HepG2 (cell line): ENCODE results near the gene PRSS50. TPM values are rescaled to one million over a fixed set of nuclear protein-coding genes. Genes with fewer than 3 reads are reported as not detected.

Experiments used
- ATAC-seq: fragments of 200-7000 bp; cut with Tn5 transposase; 3 replicates; pipeline ENCODE4 v1.9.1; 2020; ENCODE audit warnings: mild to moderate bottlenecking, moderate library complexity
- BruUV-seq: library from RNA; stranded (reverse); fragments of 400-500 nt; replicated peaks from 2 replicates; lab custom pipeline; 2021; lab: Mats Ljungman, UMichigan
- CTCF ChIA-PET: fragments of 300-600 bp; formaldehyde crosslinking; extraction: SDS; loops from one replicate; lab custom pipeline; 2021; ENCODE audit warnings: low total read pairs, inconsistent platforms, low intra/inter-chr PET ratio; lab: Yijun Ruan, JAX
- POLR2A ChIA-PET: fragments of 350-600 bp; sonication (Branson Sonifier 250); formaldehyde crosslinking; loops from one replicate; lab custom pipeline; 2020; ENCODE audit warnings: antibody characterized with exemption, inconsistent platforms; lab: Yijun Ruan, JAX
- DNase-seq: peaks from one replicate; pipeline ENCODE4 v3.0.0-alpha.2; 2015; ENCODE audit warnings: low spot score
- FAIRE-seq: peaks from 3 replicates; lab custom pipeline; 2011; peaks lifted over from hg19 to GRCh38; lab: Jason Lieb, UNC
- H2AFZ ChIP-seq: one replicate; pipeline ENCODE4 v1.6.1; 2011; ENCODE audit warnings: low read length, inconsistent platforms
- H3K27ac ChIP-seq: fragments of 300-600 bp; 3 replicates; pipeline ENCODE4 v1.8.0; 2011; ENCODE audit warnings: mixed run types, mild to moderate bottlenecking, mixed read lengths, low read length, inconsistent platforms; ENCODE audit not compliant: insufficient read depth; ENCODE audit errors: extremely low read length
- H3K27me3 ChIP-seq, 2 experiments: fragments of 200-600 bp in 1 of 2; 2 replicates in 1 of 2; 3 replicates in 1 of 2; pipeline versions ENCODE4 v1.6.0 to v1.8.0; 2011; ENCODE audit warnings: low read length in 2 of 2, mild to moderate bottlenecking in 2 of 2, moderate library complexity in 2 of 2, inconsistent platforms in 1 of 2; ENCODE audit not compliant: insufficient read depth in 2 of 2, control insufficient read depth in 1 of 2
- H3K36me3 ChIP-seq, 2 experiments: fragments of 200-600 bp in 1 of 2; replicated peaks in 1 of 2; 2 replicates in 1 of 2; 3 replicates in 1 of 2; pipeline versions ENCODE4 v1.5.1 to v1.8.0; 2011; ENCODE audit warnings: low read length in 2 of 2, inconsistent platforms in 1 of 2; ENCODE audit not compliant: insufficient read depth in 2 of 2, control insufficient read depth in 1 of 2
- H3K4me1 ChIP-seq: 2 replicates; pipeline ENCODE4 v1.5.1; 2012; ENCODE audit warnings: low read length, inconsistent platforms; ENCODE audit not compliant: insufficient read depth
- H3K4me2 ChIP-seq: 2 replicates; pipeline ENCODE4 v1.6.0; 2011; ENCODE audit warnings: low read depth, low read length, inconsistent platforms
- H3K4me3 ChIP-seq, 3 experiments: fragments of 200-600 bp in 1 of 3; sonication (generic), shearing (Covaris generic) in 1 of 3; replicated peaks in 1 of 3; 2 replicates each; pipeline ENCODE4 v1.5.1; 2011 to 2016; ENCODE audit warnings: low read length in 3 of 3, inconsistent platforms in 2 of 3, low read depth in 2 of 3, mild to moderate bottlenecking in 2 of 3, control low read depth in 1 of 3, mixed read lengths in 1 of 3; ENCODE audit not compliant: insufficient read depth in 1 of 3
- H3K79me2 ChIP-seq: one replicate; pipeline ENCODE4 v1.6.1; 2011; ENCODE audit warnings: low read length, inconsistent platforms; ENCODE audit not compliant: insufficient read depth
- H3K9ac ChIP-seq: 2 replicates; pipeline ENCODE4 v1.6.0; 2011; ENCODE audit warnings: mild to moderate bottlenecking, low read depth, low read length, inconsistent platforms; ENCODE audit not compliant: insufficient read depth
- H3K9me3 ChIP-seq: 2 replicates; pipeline ENCODE4 v1.5.1; 2012; ENCODE audit warnings: mild to moderate bottlenecking, low read length
- H4K20me1 ChIP-seq: 2 replicates; pipeline ENCODE4 v1.6.0; 2011; ENCODE audit warnings: inconsistent platforms, mild to moderate bottlenecking, low read length, moderate library complexity; ENCODE audit not compliant: insufficient read depth
- ZBTB39 ChIP-seq: sonication (generic); formaldehyde crosslinking; IDR thresholded peaks from 2 replicates; pipeline ENCODE4 v1.5.0; 2020; ENCODE audit warnings: missing genetic modification reagents
- ZBTB49 ChIP-seq: sonication (generic); formaldehyde crosslinking; IDR thresholded peaks from 2 replicates; pipeline ENCODE4 v1.4.0; 2020; ENCODE audit warnings: missing genetic modification reagents, borderline replicate concordance
- ZFP82 ChIP-seq: sonication (generic); formaldehyde crosslinking; IDR thresholded peaks from 2 replicates; pipeline ENCODE4 v1.5.1; 2020; ENCODE audit warnings: mild to moderate bottlenecking, missing genetic modification reagents, borderline replicate concordance
- WGBS: methylation state at CpG from one replicate; pipeline ENCODE4 v1.1.6; 2017; ENCODE audit warnings: low lambda C conversion rate; 5-methylcytosine and 5-hydroxymethylcytosine counted together
- in situ Hi-C: cut with HindIII; loops from 2 replicates; pipeline ENCODE4 v1.10.0; 2017; ENCODE audit warnings: low pct_unique_long_range_greater_than_20kb; ENCODE audit not compliant: extremely low pct_ligation_motif_present
- intact Hi-C: fragments of 100-400 bp; cut with micrococcal nuclease; formaldehyde crosslinking; loops from one replicate; pipeline ENCODE4 v1.10.0; 2022; ENCODE audit not compliant: unreplicated experiment
- polyA plus RNA-seq, 8 experiments: library from polyadenylated mRNA; depleted of rRNA in 3 of 8; stranded (reverse) in 7 of 8; unstranded in 1 of 8; fragments of >200 nt; fragmentation: Illumina TruSeq in 4 of 8; extraction: Trizol in 4 of 8; gene quantifications; 2 replicates each; pipeline versions ENCODE4 v1.2.1 to v1.2.3, GENCODE V29; 2011 to 2016; ENCODE audit warnings: low read depth in 4 of 8, missing spikeins in 1 of 8, mixed read lengths in 1 of 8; ENCODE audit not compliant: insufficient read depth in 1 of 8
- total RNA-seq, 5 experiments: library from RNA; depleted of rRNA; stranded (reverse); fragments of >200 nt; fragmentation: Illumina TruSeq; extraction: Trizol; gene quantifications; 2 replicates each; pipeline ENCODE4 v1.2.3, GENCODE V29; 2016; ENCODE audit warnings: low read depth in 1 of 5

Gene PRSS50
- total and polyA plus RNA-seq, 2 of the 13 experiments (the other 11 are each of a cell fraction or from before 2014, with no cell fraction given), result not detected

- TF ChIP-seq ZFP82 (CRISPR knock-in tag) (no peak), ZBTB39 (CRISPR knock-in tag) (no peak)
- TF ChIP-seq, all 625 proteins: peak for 0
Measured at GRCh38 chr3:46716461-46717441, 918 bp downstream of the PRSS50 start (continued).

GRCh38 chr3:46715507-46716175 is 2.0 kb downstream of the PRSS50 start:
- Histone ChIP-seq H3K4me1 (peaks cover 11% of the 10 kb centered on the region), H3K27ac (no peak overlapping the region), H3K27me3 (peaks cover 4 to 5% of the 10 kb centered on the region in 2 experiments; a peak in 3 of 5 replicates), H3K9me3 (no peaks in the 10 kb centered on the region), H3K4me2 (no peak overlapping the region), H3K4me3 (no peak overlapping the region), H3K79me2 (no peaks in the 10 kb centered on the region), H4K20me1 (no peaks in the 10 kb centered on the region)
- DNase-seq (no peak), ATAC-seq (no peak)
- POLR2A ChIA-PET, result no interaction called here
- no TSS peak for BruUV-seq
- CTCF ChIA-PET, result no interaction called here
- no peak for TF ChIP-seq ZBTB49 (CRISPR knock-in tag)
- TF ChIP-seq, all 625 proteins: peak for 0
- intact Hi-C loops (no loop called here), in situ Hi-C loops (no loop called here)
- Histone ChIP-seq H2AFZ (no peak overlapping the region), H3K9ac (no peak overlapping the region), H3K36me3 (no peaks in the 10 kb centered on the region)
- 43% methylated on average over 8 of the region's 11 CpGs for WGBS
- FAIRE-seq, result no peak
